A673 (cell line): ENCODE data around the gene GMEB2.

Source experiments
- CTCF ChIP-seq: fragments of 300-800, 200-600 bp; sonication (generic); conservative IDR thresholded peaks from 2 replicates; pipeline ENCODE4 v1.5.1; 2017; ENCODE audit warnings: low read depth, mild to moderate bottlenecking, antibody characterized with exemption, low read length, moderate library complexity, mixed read lengths
- EZH2 ChIP-seq: fragments of 200-600 bp; sonication (generic); IDR thresholded peaks from 2 replicates; pipeline ENCODE4 v1.6.1; 2017; ENCODE audit warnings: borderline replicate concordance, low read depth, mild to moderate bottlenecking, mixed read lengths, antibody characterized with exemption, low read length; ENCODE audit not compliant: poor library complexity, severe bottlenecking

GRCh38 chr20:63572071-63572787 is 54.7 kb downstream of the GMEB2 start:
- no peak for TF ChIP-seq CTCF
- no peak for TF ChIP-seq EZH2
